Muscle of arm (tissue), 12 donors: ENCODE results near the gene MYO15B. TPM values are rescaled to one million over a fixed set of nuclear protein-coding genes. Genes with fewer than 3 reads are reported as not detected.

Source experiments
- DNase-seq: peaks from one replicate; pipeline ENCODE4 v3.0.0-alpha.2; 2013
- polyA plus RNA-seq, 12 donors: library from polyadenylated mRNA; unstranded; fragments of 120-200 nt; gene quantifications; one replicate each; pipeline ENCODE4 v1.2.1, GENCODE V29; 2013; ENCODE audit not compliant: insufficient read length in 12 of 12

The MYO15B gene
- polyA plus RNA-seq, 12 donors, result 56.2 to 196 (median 104) TPM; not detected in 1

DNA sequence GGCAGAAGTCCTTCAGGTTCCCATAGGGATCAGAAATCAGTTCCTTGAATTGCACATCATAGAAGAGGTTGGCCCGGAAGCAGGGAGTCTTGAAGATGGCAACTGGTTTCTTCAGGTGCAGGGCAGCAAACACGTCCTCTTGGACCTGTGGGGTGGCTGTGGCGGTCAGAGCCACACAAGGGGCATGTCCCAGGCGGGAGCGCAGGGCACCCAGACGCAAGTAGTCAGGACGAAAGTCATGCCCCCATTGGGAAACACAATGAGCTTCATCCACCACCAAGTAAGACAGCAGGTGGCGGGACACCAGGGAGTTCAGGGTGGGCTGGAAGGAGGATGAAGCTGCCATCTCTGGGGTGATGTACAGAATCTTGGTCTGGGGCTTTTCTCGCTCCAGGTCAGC is 74.9 kb downstream of the MYO15B start:
- no peak for DNase-seq

DNA sequence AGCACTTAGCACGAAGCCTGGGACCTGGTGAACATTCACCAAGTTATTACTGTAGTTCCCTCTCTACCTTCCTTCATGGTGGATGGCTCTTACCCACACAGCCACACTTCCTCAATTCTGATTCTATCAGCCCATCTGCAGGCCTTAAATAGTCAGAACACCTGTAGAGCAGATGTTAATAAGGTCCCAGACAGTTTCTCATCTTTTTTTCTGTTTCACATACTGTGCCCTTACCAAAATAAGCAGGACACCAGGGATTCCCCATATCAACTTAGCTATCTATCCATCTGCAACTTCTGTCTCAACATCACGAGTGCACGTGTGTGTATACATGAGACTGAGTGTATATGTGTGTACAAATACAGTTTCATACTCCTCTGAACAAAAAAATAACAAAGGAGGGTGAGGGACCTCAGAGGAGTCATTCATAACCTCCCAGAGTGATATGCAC is 76.5 kb downstream of the MYO15B start:
- no peak for DNase-seq

DNA sequence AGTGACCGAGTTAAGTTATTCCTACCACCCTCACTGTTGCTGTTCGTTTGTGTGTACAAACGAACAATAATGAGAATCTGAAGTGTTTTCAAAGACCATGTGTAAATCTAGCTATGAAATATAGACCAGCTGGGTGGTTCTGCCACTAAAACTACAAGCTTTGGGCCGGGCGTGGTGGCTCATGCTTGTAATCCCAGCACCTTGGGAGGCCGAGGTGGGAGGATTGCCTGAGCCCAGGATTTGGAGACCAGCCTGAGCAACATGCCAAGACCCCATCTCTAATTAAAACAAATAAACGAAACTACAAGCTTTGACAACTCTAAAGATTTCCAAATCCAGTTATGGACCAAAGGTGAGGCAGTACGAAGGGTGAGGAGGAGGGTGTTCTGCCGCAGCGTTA is 78.4 kb downstream of the MYO15B start:
- DNase-seq, result no peak

DNA sequence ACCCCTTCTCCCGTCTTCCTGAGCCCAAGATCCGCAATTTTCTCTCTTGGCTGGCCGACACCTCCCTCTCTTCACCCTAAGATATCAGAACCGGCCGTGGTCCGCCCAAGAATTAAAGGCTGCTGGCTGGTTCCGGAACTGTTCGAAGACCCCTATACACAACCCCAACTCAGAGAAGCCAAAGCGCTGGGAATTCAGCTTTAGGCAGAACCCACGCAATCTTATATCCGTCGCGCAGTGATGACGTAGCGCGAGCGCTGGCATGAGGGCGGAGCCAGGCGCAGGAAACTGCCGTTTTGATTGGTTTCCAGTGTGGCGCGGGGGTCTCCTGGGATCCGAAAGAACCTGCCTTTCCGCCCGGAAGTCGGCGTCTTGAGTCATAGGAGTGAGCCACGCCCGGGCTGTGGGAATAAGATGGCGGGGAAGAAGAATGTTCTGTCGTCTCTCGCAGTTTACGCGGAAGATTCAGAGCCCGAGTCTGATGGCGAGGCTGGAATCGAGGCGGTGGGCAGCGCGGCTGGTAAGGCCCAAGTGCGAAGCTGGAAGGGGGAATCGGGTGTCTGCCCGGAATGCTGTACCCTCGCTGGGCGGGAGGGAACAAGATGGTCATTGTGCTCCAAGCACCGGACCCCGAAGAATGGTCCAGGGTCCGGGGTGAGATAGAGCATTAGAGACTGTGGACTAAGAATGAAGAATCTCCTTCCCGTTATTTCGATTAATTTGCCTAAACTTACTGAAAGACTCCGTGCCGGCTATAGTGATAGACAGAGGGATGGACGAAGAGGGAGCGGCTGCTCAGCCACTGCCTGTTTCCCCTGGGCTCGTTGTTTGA is 79.6 kb downstream of the MYO15B start, which contains the start of the genes RECQL5 and SAP30BP:
Gene RECQL5, minus strand, starts transcription at position 196 of the 832 bp plus-strand sequence. CDS start 597 bp downstream, outside the sequence.
Gene SAP30BP, plus strand, starts transcription at position 380 of the 832 bp plus-strand sequence. Its CDS starts 35 bp downstream, at position 415.
- DNase-seq, result peak; percentile 100

DNA sequence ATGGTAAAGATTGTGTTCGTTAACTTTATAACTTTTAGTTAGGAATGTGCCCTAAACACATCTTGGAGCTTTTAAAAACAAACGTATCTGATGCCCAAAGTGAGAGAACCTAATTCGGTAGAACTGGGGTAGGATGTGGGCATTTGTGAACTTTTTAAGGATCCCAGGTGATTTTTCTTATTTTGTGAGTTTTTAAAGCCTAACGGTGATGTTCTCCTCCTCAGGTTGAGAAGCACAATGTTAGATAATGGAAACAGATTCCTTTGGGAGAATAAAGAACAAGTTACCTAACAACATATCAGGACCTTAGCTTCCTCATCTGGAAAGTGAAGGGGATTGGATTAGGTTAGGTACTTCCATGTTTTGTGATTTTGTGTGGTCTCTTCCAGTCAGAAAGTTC is 80.2 kb downstream of the MYO15B start:
- DNase-seq, result no peak

DNA sequence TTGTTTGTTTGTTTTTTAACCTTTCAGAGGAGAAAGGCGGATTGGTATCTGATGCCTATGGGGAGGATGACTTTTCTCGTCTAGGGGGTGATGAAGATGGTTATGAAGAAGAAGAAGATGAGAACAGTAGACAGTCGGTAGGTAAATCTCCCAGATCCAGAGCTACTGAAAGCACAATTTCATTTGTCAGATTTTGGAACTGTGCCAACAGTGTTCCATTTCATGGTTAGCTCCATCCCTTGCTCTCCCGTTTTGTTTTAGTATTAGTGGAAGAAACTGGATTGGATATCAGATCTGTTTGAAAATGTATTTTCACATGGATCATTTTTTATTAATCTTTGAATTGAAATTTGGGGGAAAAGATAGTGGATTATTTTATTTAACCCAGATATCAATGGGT is 80.9 kb downstream of the MYO15B start:
- DNase-seq, result no peak

DNA sequence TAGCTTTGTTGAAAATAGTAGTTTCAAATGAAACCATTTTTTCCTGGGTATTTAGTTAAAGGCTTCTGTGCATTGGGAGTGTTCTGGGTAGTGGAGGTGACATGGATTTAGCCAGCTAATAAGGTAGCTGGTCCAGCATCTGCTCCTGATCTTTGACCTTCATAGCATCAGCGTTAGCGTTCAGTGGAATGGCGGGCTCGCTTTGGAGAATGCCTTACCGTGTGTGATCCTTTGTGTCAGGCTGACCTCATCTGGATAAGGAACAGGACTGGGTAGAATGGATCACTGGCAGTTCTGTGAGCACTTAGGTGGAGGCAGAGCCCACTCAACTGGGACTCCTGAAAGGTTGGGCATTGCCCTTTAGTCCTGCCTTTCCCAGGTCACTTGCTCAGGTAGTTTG is 83.3 kb downstream of the MYO15B start:
- DNase-seq, result no peak

DNA sequence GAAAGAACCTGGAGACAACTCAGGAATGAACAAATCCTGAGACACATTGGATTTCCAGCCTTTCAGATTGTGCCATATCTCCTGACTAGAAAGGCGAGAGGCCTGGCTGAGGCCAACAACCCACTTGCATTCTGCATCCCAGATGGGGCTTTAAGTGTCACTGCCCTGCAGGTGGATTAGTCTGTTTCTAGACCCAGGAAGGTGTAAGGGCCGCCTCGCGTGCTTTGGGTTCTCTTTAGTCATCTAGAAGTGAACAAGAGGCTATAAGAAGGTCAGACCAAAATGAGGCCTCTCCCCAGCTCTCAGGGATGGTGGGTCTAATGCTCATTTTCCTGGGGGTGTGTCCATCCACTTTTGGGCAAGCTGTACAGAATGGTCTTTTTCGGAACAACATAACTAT is 84.4 kb downstream of the MYO15B start:
- DNase-seq, result no peak

DNA sequence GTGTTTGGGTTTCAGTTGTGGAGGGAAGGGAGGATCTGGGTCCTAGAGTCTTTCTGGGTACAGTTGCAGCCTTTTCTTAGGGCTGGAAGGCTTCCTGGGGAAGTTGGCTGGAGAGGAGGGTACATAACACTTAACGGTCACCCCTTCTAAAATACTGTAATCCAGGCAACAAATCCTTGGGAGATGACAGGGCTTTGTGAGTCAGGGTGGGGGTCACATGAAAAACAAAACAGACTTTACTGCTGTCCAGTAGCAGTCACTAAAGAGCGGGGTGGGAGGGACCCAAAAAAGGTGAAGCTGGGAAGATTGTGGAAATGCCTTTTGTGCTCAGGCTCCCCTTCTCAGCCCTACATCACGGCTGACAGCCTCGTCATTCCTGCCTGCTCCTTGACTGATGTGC is 85.9 kb downstream of the MYO15B start:
- no peak for DNase-seq

Other genes with a start within 250 kb of the MYO15B start
- 100 to 1,000 TPM; 114 to 448 (median 175) TPM for gene GRB2, start 182.1 kb upstream of the MYO15B start, polyA plus RNA-seq
- gene TMEM94, start 131.2 kb upstream of the MYO15B start, polyA plus RNA-seq, result 10 to 100 TPM in 11 of 12 donors, not detected in 1; 43.9 to 87.2 (median 57.4) TPM
- 10 to 100 TPM in 11 of 12 donors, not detected in 1; 17.0 to 65.2 (median 20.7) TPM for gene CASKIN2, start 72.3 kb upstream of the MYO15B start, polyA plus RNA-seq
- gene TSEN54, start 71.3 kb upstream of the MYO15B start, polyA plus RNA-seq, result 10 to 100 TPM in 11 of 12 donors, not detected in 1; 18.0 to 28.5 (median 20.9) TPM
- gene LLGL2, start 62.1 kb upstream of the MYO15B start, polyA plus RNA-seq, result 10 to 100 TPM in 2 of 12 donors, 1 to 10 TPM in 9, not detected in 1; 2.1 to 58.8 (median 5.4) TPM
- 10 to 100 TPM in 2 of 12 donors, 1 to 10 TPM in 9, not detected in 1; 5.3 to 12.2 (median 7.5) TPM for gene SMIM5, start 45.6 kb downstream of the MYO15B start, polyA plus RNA-seq
- 10 to 100 TPM in 11 of 12 donors, not detected in 1; 12.3 to 36.8 (median 16.4) TPM for gene RECQL5, start 79.4 kb downstream of the MYO15B start, polyA plus RNA-seq
- gene SAP30BP, start 79.5 kb downstream of the MYO15B start, polyA plus RNA-seq, result 100 to 1,000 TPM in 1 of 12 donors, 10 to 100 TPM in 10, not detected in 1; 66.0 to 125 (median 72.9) TPM
- gene ITGB4, start 133.7 kb downstream of the MYO15B start, polyA plus RNA-seq, result 10 to 100 TPM in 3 of 12 donors, 1 to 10 TPM in 8, not detected in 1; 3.3 to 55.7 (median 5.9) TPM
- gene GALK1, start 177.4 kb downstream of the MYO15B start, polyA plus RNA-seq, result 10 to 100 TPM in 11 of 12 donors, not detected in 1; 15.1 to 26.5 (median 21.0) TPM
- 10 to 100 TPM in 11 of 12 donors, not detected in 1; 20.5 to 42.4 (median 26.6) TPM for gene UNK, start 197.0 kb downstream of the MYO15B start, polyA plus RNA-seq